ENCODE measurements around the gene IGSF10.

Gene IGSF10

DNA sequence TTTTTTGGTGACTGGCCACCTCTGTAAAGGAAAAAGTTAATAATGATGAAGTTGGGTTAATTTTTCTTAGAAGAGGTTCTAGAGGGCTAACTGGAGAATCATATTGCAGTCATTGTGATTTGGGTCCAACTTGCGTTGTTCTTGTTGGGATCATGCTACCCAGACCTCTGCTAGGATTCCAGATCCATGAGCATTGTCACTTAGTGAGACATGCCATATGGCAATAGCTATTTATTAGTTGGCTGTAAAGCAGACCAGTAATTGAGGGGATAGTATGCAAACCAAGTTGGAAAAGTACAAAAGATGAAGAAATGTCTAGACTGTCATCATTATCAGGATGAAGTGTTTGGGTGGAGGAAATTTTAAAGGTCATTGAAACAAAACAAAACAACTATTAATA, 45.6 kb downstream of the IGSF10 start:
- no peak for TF ChIP-seq CTCF (IDR thresholded peaks at IDR 0.05; ENCODE audit: borderline replicate concordance, control extremely low read depth, extremely low read depth, insufficient read depth, missing control alignments)
- in situ Hi-C loops (cut with MboI; ENCODE audit: low sequenced_read_pairs, unreplicated experiment), result no loop called here
- no peak for DNase-seq (ENCODE audit: low spot score)

DNA sequence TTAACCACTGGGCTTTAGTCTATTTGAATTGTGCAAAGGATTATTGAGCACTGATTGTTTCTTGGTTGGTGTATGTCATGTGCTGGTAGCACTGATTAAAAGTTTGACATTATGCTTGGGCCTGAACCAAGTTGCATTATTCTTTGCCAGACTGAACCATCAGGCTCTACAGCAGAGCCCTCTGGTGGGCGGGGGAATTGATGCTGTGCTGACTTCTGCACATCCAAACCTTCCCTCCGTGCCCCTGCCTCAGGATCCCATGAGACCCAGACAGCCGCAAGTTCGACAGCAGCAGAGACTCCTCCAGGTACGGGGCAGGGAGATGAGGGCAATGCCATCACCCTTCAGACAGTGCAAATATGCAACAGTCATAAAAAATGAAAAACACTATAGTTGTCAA, 47.9 kb downstream of the IGSF10 start:
- DNase-seq (ENCODE audit: low spot score), result no peak
- in situ Hi-C loops (cut with MboI; ENCODE audit: low sequenced_read_pairs, unreplicated experiment), result no loop called here
- TF ChIP-seq CTCF (IDR thresholded peaks at IDR 0.05; ENCODE audit: borderline replicate concordance, control extremely low read depth, extremely low read depth, insufficient read depth, missing control alignments), result no peak

Measured in GM13976 (cell line).